ENCODE data around the gene A4GNT.

GRCh38 chr3:138148503-138148902 lies 16.3 kb upstream of the A4GNT start:
- TF ChIP-seq POLR2AphosphoS5 (IDR thresholded peaks at IDR 0.05; ENCODE audit: borderline replicate concordance, low read depth, low read length) (no peak), EZH2 (IDR thresholded peaks at IDR 0.05) (no peak), FOXP2 (optimal IDR thresholded peaks at IDR 0.05; ENCODE audit: control extremely low read depth, extremely low read length, insufficient read depth) (no peak)
